ENCODE measurements around the gene PTPRK. TPM values are rescaled to one million over a fixed set of nuclear protein-coding genes. Genes with fewer than 3 reads are reported as not detected.

The PTPRK gene
- total RNA-seq, 4 donors from 2014 or later, result 34.6 to 56.5 (median 47.0) TPM

GRCh38 chr6:128513878-128514277 lies 6.5 kb downstream of the PTPRK start:
- H3K9me3 ChIP-seq, result no peaks in the 10 kb centered on the region
- H3K27ac ChIP-seq, result no peak overlapping the region
- no peak for DNase-seq
- peaks cover 0 to 5% of the 10 kb centered on the region in 2 donors for H3K4me1 ChIP-seq
- 89 to 90% methylated on average over 3 of the region's 3 CpGs for whole genome bisulfite sequencing, 2 donors
- TF ChIP-seq POLR2A (IDR thresholded peaks at IDR 0.05), result no peak
- TF ChIP-seq CTCF (IDR thresholded peaks at IDR 0.05), result no peak
- no peak overlapping the region for H3K4me3 ChIP-seq (replicated peaks in 1 of 3)
- H3K27me3 ChIP-seq, result no peaks in the 10 kb centered on the region
- H3K36me3 ChIP-seq, result no peaks in the 10 kb centered on the region
- intact Hi-C loops (cut with DNase I), result no loop called here

- no peak overlapping the region for H3K27ac ChIP-seq
- intact Hi-C loops (cut with DNase I), result no loop called here
Measured at GRCh38 chr6:128512296-128512695, 8.1 kb downstream of the PTPRK start.

GRCh38 chr6:128511506-128511905 lies 8.9 kb downstream of the PTPRK start:
- intact Hi-C loops (cut with DNase I), result no loop called here
- 80 to 91% methylated on average over 5 of the region's 5 CpGs for WGBS, 2 donors
- H3K27ac ChIP-seq, result no peak overlapping the region

More at GRCh38 chr6:128512296-128512695, 8.1 kb downstream of the PTPRK start:
- WGBS, 2 donors, result 90 to 93% methylated on average over 2 of the region's 2 CpGs
- Histone ChIP-seq H3K4me3 (replicated peaks in 1 of 3) (no peak overlapping the region), H3K9me3 (no peaks in the 10 kb centered on the region), H3K27me3 (no peaks in the 10 kb centered on the region), H3K36me3 (no peaks in the 10 kb centered on the region), H3K4me1 (no peaks in the 10 kb centered on the region)
- TF ChIP-seq POLR2A (IDR thresholded peaks at IDR 0.05) (no peak), CTCF (IDR thresholded peaks at IDR 0.05) (no peak)
- no peak for DNase-seq

GRCh38 chr6:128509709-128510108 lies 10.7 kb downstream of the PTPRK start:
- TF ChIP-seq POLR2A (IDR thresholded peaks at IDR 0.05), result no peak
- TF ChIP-seq CTCF (IDR thresholded peaks at IDR 0.05), result no peak
- Histone ChIP-seq H3K4me1 (peaks cover 0 to 2% of the 10 kb centered on the region in 2 donors), H3K4me3 (replicated peaks in 1 of 3) (no peak overlapping the region), H3K27ac (no peak overlapping the region), H3K27me3 (no peaks in the 10 kb centered on the region), H3K9me3 (no peaks in the 10 kb centered on the region), H3K36me3 (no peaks in the 10 kb centered on the region)
- WGBS, 2 donors, result 43 to 85% methylated on average over 1 of the region's 1 CpG
- DNase-seq, result no peak
- intact Hi-C loops (cut with DNase I), result no loop called here

More at GRCh38 chr6:128511506-128511905, 8.9 kb downstream of the PTPRK start:
- Histone ChIP-seq H3K4me3 (replicated peaks in 1 of 3) (no peak overlapping the region), H3K36me3 (no peaks in the 10 kb centered on the region), H3K4me1 (no peaks in the 10 kb centered on the region), H3K27me3 (no peaks in the 10 kb centered on the region), H3K9me3 (no peaks in the 10 kb centered on the region)
- no peak for DNase-seq
- TF ChIP-seq CTCF (IDR thresholded peaks at IDR 0.05), result no peak
- TF ChIP-seq POLR2A (IDR thresholded peaks at IDR 0.05), result no peak

- TF ChIP-seq CTCF (IDR thresholded peaks at IDR 0.05) (no peak), POLR2A (IDR thresholded peaks at IDR 0.05) (no peak)
- Histone ChIP-seq H3K27me3 (no peaks in the 10 kb centered on the region), H3K27ac (no peak overlapping the region), H3K4me3 (replicated peaks in 1 of 3) (no peak overlapping the region), H3K36me3 (no peaks in the 10 kb centered on the region), H3K9me3 (no peaks in the 10 kb centered on the region), H3K4me1 (peaks cover 7 to 11% of the 10 kb centered on the region in 2 donors)
- intact Hi-C loops (cut with DNase I), result no loop called here
- WGBS, 2 donors, result 94 to 96% methylated on average over 15 of the region's 15 CpGs
- no peak for DNase-seq
Measured at GRCh38 chr6:128508588-128509296, 11.7 kb downstream of the PTPRK start.

All from thyroid gland (tissue), 4 donors.